ENCODE results near the gene NTS.

NTS gene

GRCh38 chr12:85920324-85920947, 46.3 kb downstream of the NTS start:
- in situ Hi-C loops (cut with MboI; ENCODE audit: low sequenced_read_pairs), result no loop called here

- in situ Hi-C loops (cut with MboI; ENCODE audit: low sequenced_read_pairs), result no loop called here
Observed at GRCh38 chr12:85923767-85924331, 49.8 kb downstream of the NTS start.

DNA sequence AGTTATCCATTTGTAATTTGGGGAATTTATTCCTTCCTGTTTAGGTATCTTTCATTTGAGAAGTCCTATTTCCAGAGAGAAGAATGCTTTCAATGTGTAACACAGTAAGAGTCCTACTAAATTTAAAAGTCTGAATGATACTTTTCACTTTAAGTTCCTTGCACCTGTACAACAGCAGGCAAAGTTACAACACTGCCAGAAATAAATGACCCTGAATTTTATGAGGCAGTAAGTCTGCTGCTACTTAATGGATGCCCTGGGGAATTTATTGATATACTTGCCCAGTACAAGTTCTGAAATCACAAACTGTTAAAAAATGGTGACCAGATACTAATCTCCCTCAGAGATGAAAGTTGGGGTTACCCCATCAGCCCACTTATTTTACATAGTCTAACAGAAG, 53.1 kb downstream of the NTS start:
- in situ Hi-C loops (cut with MboI; ENCODE audit: low sequenced_read_pairs), result no loop called here

Measured in hTERT RPE-1 (cell line).